ENCODE results near the gene BCR. TPM values are rescaled to one million over a fixed set of nuclear protein-coding genes. Genes with fewer than 3 reads are reported as not detected.

BCR gene
- total RNA-seq, result 25.7 and 47.2 TPM in 2 replicates

GRCh38 chr22:23180301-23180892 lies at the start of gene BCR:
Gene BCR, plus strand, starts transcription at chr22:23180509. Its CDS starts 452 bp downstream, at chr22:23180961.

DNA sequence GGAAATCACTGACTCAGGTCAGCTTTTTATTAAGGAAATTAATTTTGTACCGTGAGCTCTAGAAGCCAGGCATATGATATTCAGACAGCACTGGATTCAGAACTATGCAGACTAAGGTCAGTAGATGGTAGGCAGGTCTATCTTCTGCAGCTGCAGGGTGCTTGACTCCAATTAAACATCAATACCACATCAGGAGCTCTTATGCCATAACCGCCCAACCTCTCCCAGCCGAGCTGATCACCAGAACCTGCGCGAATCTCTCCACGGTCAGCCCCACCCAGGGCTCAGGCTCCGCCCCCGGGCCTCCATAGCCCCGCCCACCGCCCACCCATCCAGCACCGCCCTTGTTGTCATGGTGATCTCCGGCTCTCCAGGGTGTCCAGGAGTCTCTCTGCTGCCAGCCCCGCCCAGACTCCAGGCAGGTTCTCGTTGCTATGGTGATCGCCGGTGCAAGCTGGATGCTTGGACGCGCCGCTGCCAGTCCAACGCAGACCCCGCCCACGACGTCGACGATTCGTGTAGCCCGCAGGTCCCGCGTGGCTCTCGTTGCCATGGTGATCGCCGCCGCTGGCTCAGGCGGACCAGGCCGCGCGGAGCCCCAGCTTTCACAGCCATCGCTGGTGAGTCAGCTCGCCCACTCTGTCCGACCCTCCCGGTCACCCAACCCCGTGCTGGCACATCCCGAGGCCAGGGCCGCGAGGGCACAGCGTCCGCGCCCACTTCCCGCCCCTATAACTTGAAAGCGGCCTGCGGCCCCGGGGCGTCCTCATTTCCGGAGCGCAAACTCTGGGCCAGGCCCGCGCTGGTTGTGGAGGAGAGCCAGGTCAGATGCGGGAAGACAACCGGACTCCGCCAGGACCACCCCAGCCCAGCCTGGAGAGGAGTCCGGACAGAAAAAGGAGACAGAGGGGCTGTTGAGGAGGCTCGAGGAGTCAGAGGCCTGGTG lies 35.1 kb upstream of the BCR start, which contains the start of gene RAB36:
TSS of gene RAB36 (plus strand) at position 546 of the 946 bp plus-strand sequence. CDS start 1,140 bp downstream, outside the sequence.

Other genes with a start within 250 kb of the BCR start
- gene GNAZ, start 110.0 kb upstream of the BCR start, total RNA-seq, result 0.96 and 1.4 TPM in 2 replicates
- 0.85 TPM in 1 of 2 replicates, not detected in the other for gene RSPH14, start 38.5 kb upstream of the BCR start, total RNA-seq
- gene RAB36, start 35.0 kb upstream of the BCR start, total RNA-seq, result 1.1 and 3.3 TPM in 2 replicates

Data from regular cardiac myocyte (primary cell).